Colonic mucosa (tissue), 4 donors: Measurements from ENCODE around the gene AMZ1. TPM values are rescaled to one million over a fixed set of nuclear protein-coding genes. Genes with fewer than 3 reads are reported as not detected.
"Not testable (repeated sequence)": the region's sequence is repeated elsewhere in the genome, so short reads cannot be mapped to it uniquely, and the experiment has no call there.

Experiments
- DNase-seq: peaks from one replicate; pipeline ENCODE4 v3.0.0-alpha.2; 2020
- H3K27ac ChIP-seq: fragments of 200-600 bp; one replicate; pipeline ENCODE4 v1.8.0; 2021
- H3K27me3 ChIP-seq: fragments of 200-600 bp; one replicate; pipeline ENCODE4 v1.8.0; 2021
- H3K36me3 ChIP-seq: fragments of 200-600 bp; one replicate; pipeline ENCODE4 v1.8.0; 2021
- H3K4me1 ChIP-seq: fragments of 200-600 bp; one replicate; pipeline ENCODE4 v1.8.0; 2021; ENCODE audit warnings: mild to moderate bottlenecking
- H3K4me3 ChIP-seq: fragments of 200-600 bp; one replicate; pipeline ENCODE4 v1.8.0; 2021
- H3K9ac ChIP-seq, 2 donors: one replicate each; pipeline ENCODE4 v1.7.0; 2013; ENCODE audit warnings: control low read depth in 2 of 2, low read depth in 2 of 2, low read length in 2 of 2
- H3K9me3 ChIP-seq: fragments of 200-600 bp; one replicate; pipeline ENCODE4 v1.8.0; 2021
- intact Hi-C: fragments of 100-400 bp; cut with DNase I; formaldehyde crosslinking; loops from one replicate; pipeline ENCODE4 v1.14.1; 2022
- total RNA-seq, 2 donors: library from RNA; stranded (reverse); fragmentation: NEBNext Ultra II Directional in 1 of 2; extraction: Animal tissue kit (Norgen Biotek cat#: 25700) in 1 of 2; gene quantifications; one replicate each; pipeline ENCODE4 v1.2.1, GENCODE V29; 2021
- TF ChIP-seq, protein P1 (sequence below): fragments of 200-600 bp; IDR thresholded peaks from one replicate; pipeline ENCODE4 v1.8.0; 2022; ENCODE audit warnings: antibody characterized with exemption, mild to moderate bottlenecking
- donor health status: healthy.
- donor health status: DM: no; HTN: no; CAD: no.
- donor health status: DM: no; HTN: no; CAD: no.

AMZ1 gene
- total RNA-seq, 2 donors from 2014 or later = 0.08 TPM; not detected in 1

GRCh38 chr7:2667843-2668242 is 20.2 kb upstream of the AMZ1 start:
- TF ChIP-seq, protein P1, sequence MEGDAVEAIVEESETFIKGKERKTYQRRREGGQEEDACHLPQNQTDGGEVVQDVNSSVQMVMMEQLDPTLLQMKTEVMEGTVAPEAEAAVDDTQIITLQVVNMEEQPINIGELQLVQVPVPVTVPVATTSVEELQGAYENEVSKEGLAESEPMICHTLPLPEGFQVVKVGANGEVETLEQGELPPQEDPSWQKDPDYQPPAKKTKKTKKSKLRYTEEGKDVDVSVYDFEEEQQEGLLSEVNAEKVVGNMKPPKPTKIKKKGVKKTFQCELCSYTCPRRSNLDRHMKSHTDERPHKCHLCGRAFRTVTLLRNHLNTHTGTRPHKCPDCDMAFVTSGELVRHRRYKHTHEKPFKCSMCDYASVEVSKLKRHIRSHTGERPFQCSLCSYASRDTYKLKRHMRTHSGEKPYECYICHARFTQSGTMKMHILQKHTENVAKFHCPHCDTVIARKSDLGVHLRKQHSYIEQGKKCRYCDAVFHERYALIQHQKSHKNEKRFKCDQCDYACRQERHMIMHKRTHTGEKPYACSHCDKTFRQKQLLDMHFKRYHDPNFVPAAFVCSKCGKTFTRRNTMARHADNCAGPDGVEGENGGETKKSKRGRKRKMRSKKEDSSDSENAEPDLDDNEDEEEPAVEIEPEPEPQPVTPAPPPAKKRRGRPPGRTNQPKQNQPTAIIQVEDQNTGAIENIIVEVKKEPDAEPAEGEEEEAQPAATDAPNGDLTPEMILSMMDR = no peak
- no peak overlapping the region for H3K4me3 ChIP-seq
- intact Hi-C loops = no loop called here
- no peaks in the 10 kb centered on the region for H3K4me1 ChIP-seq
- no peak for DNase-seq
- H3K27ac ChIP-seq = no peak overlapping the region
- no peak overlapping the region for H3K9ac ChIP-seq
- H3K27me3 ChIP-seq = no peaks in the 10 kb centered on the region
- no peaks in the 10 kb centered on the region for H3K9me3 ChIP-seq
- no peaks in the 10 kb centered on the region for H3K36me3 ChIP-seq

DNA sequence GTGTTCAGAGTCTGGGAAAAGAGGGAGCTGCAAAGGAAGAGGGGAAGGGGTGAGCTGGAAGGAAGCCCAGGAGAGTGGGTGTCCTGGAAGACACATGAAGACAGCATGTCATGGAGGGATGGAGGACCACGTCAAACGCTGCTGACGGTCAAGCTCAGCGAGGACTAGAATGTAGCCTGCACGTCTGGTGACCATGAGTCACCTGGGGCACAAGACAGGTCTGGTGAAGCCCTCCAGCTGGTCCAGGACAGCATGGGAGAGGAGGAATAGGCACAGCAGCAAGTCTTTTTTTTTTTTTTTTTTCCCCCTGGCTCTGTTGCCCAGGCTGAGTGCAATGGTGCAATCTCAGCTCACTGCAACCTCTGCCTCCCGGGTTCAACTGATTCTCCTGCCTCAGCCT is 19.6 kb upstream of the AMZ1 start:
- Histone ChIP-seq H3K4me3 (no peak overlapping the region), H3K9me3 (no peaks in the 10 kb centered on the region), H3K9ac (no peak overlapping the region), H3K4me1 (no peaks in the 10 kb centered on the region), H3K27me3 (no peaks in the 10 kb centered on the region), H3K36me3 (no peaks in the 10 kb centered on the region), H3K27ac (no peak overlapping the region)
- DNase-seq = no peak
- intact Hi-C loops = no loop called here
- TF ChIP-seq, protein P1 = no peak

DNA sequence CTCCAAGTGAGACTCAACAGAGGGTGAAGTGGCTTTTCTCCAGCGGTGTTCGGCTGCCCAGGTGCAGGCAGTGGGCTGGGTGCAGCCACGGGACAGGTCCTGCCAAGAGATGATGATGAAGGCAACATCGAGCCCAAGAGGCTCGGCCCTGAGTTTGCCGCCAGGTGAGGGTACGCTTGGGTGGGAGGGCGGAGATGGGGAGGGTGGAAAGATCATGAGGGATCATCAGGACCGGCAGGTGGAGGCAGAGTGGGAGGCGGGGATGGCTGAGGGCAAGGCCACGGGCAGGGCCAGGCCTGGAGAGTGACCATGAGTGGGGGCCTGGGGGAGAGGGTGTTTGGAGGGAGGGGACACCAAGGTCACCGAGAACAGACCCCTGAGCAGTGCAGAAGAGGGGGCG is 17.8 kb upstream of the AMZ1 start:
- Histone ChIP-seq H3K9me3 (no peaks in the 10 kb centered on the region), H3K27ac (no peak overlapping the region), H3K4me1 (no peaks in the 10 kb centered on the region), H3K36me3 (no peaks in the 10 kb centered on the region), H3K27me3 (no peaks in the 10 kb centered on the region), H3K9ac (no peak overlapping the region), H3K4me3 (no peak overlapping the region)
- intact Hi-C loops = no loop called here
- TF ChIP-seq, protein P1 = no peak
- no peak for DNase-seq

- Histone ChIP-seq H3K27me3 (no peaks in the 10 kb centered on the region), H3K9me3 (no peaks in the 10 kb centered on the region), H3K9ac (no peak overlapping the region), H3K4me1 (no peaks in the 10 kb centered on the region), H3K27ac (no peak overlapping the region), H3K36me3 (no peaks in the 10 kb centered on the region), H3K4me3 (no peak overlapping the region)
- intact Hi-C loops = no loop called here
- DNase-seq = peak; percentile 72
- TF ChIP-seq, protein P1 = peak; percentile 78
Observed at GRCh38 chr7:2670720-2671391, 17.1 kb upstream of the AMZ1 start.

GRCh38 chr7:2673214-2673613 is 14.8 kb upstream of the AMZ1 start:
- intact Hi-C loops, H3K27ac ChIP-seq, H3K27me3 ChIP-seq, DNase-seq, H3K9me3 ChIP-seq, H3K4me3 ChIP-seq, H3K9ac ChIP-seq, H3K36me3 ChIP-seq, H3K4me1 ChIP-seq: not testable (repeated sequence)

- no peak for DNase-seq
- intact Hi-C loops = no loop called here
Observed at GRCh38 chr7:2673934-2674333, 14.1 kb upstream of the AMZ1 start.

More at GRCh38 chr7:2673934-2674333, 14.1 kb upstream of the AMZ1 start:
- TF ChIP-seq, protein P1 = no peak
- no peaks in the 10 kb centered on the region for H3K4me1 ChIP-seq
- H3K36me3 ChIP-seq = no peaks in the 10 kb centered on the region
- H3K9me3 ChIP-seq = no peaks in the 10 kb centered on the region
- no peak overlapping the region for H3K27ac ChIP-seq
- no peak overlapping the region for H3K9ac ChIP-seq
- no peaks in the 10 kb centered on the region for H3K27me3 ChIP-seq
- no peak overlapping the region for H3K4me3 ChIP-seq
